Trophoblast cell (in vitro differentiated cells and primary cell): ENCODE data around the gene TPI1.

Source experiments
- DNase-seq, 2 donors: peaks; one replicate each; pipeline ENCODE4 v3.0.0-alpha.2; 2016
- H2AFZ ChIP-seq: 2 replicates; pipeline ENCODE4 v1.6.1; 2013; ENCODE audit warnings: low read length, moderate library complexity, mild to moderate bottlenecking; ENCODE audit not compliant: insufficient read depth, poor library complexity
- H2AK5ac ChIP-seq: 2 replicates; pipeline ENCODE4 v1.6.1; 2013; ENCODE audit warnings: mild to moderate bottlenecking, low read length
- H2BK120ac ChIP-seq: 2 replicates; pipeline ENCODE4 v1.6.1; 2013; ENCODE audit warnings: low read length, mild to moderate bottlenecking, moderate library complexity; ENCODE audit not compliant: insufficient read depth, poor library complexity
- H2BK12ac ChIP-seq: 2 replicates; pipeline ENCODE4 v1.6.1; 2013; ENCODE audit warnings: mild to moderate bottlenecking, low read length, moderate library complexity
- H2BK5ac ChIP-seq: 2 replicates; pipeline ENCODE4 v1.6.1; 2013; ENCODE audit warnings: low read length, low read depth, moderate library complexity, mild to moderate bottlenecking; ENCODE audit not compliant: poor library complexity
- H3K14ac ChIP-seq: 2 replicates; pipeline ENCODE4 v1.6.1; 2013; ENCODE audit warnings: mild to moderate bottlenecking, low read length
- H3K18ac ChIP-seq: 2 replicates; pipeline ENCODE4 v1.6.1; 2013; ENCODE audit warnings: mild to moderate bottlenecking, low read length
- H3K23ac ChIP-seq: 2 replicates; pipeline ENCODE4 v1.6.1; 2013; ENCODE audit warnings: low read length
- H3K27ac ChIP-seq: 2 replicates; pipeline ENCODE4 v1.5.1; 2013; ENCODE audit warnings: low read depth, mild to moderate bottlenecking, inconsistent platforms, low read length, moderate library complexity
- H3K27me3 ChIP-seq: 2 replicates; pipeline ENCODE4 v1.6.1; 2013; ENCODE audit warnings: inconsistent platforms, mild to moderate bottlenecking, low read length, moderate library complexity; ENCODE audit not compliant: insufficient read depth
- H3K36me3 ChIP-seq, 2 experiments: 1 replicate in 1 of 2; 2 replicates in 1 of 2; pipeline ENCODE4 v1.6.1; 2013; ENCODE audit warnings: low read length in 2 of 2, mild to moderate bottlenecking in 2 of 2, moderate library complexity in 1 of 2; ENCODE audit not compliant: insufficient read depth in 2 of 2, control insufficient read depth in 1 of 2
- H3K4ac ChIP-seq: 2 replicates; pipeline ENCODE4 v1.6.1; 2013; ENCODE audit warnings: low read depth, mild to moderate bottlenecking, low read length, moderate library complexity
- H3K4me1 ChIP-seq, 2 experiments: 1 replicate in 1 of 2; 2 replicates in 1 of 2; pipeline ENCODE4 v1.6.1; 2013; ENCODE audit warnings: low read length in 2 of 2, mild to moderate bottlenecking in 2 of 2, moderate library complexity in 1 of 2; ENCODE audit not compliant: insufficient read depth in 2 of 2, control insufficient read depth in 1 of 2
- H3K4me2 ChIP-seq: 2 replicates; pipeline ENCODE4 v1.6.1; 2013; ENCODE audit warnings: inconsistent platforms, mild to moderate bottlenecking, low read length, moderate library complexity
- H3K4me3 ChIP-seq: 2 replicates; pipeline ENCODE4 v1.5.1; 2013; ENCODE audit warnings: mild to moderate bottlenecking, low read depth, low read length, inconsistent platforms
- H3K79me1 ChIP-seq: one replicate; pipeline ENCODE4 v1.6.1; 2013; ENCODE audit warnings: low read length
- H3K79me2 ChIP-seq: 2 replicates; pipeline ENCODE4 v1.6.1; 2013; ENCODE audit warnings: low read length, mild to moderate bottlenecking; ENCODE audit not compliant: control insufficient read depth, insufficient read depth, poor library complexity
- H3K9ac ChIP-seq: 2 replicates; pipeline ENCODE4 v1.6.1; 2013; ENCODE audit warnings: mild to moderate bottlenecking, low read length
- H3K9me3 ChIP-seq: 2 replicates; pipeline ENCODE4 v1.6.1; 2013; ENCODE audit warnings: low read depth, mild to moderate bottlenecking, control low read depth, inconsistent platforms, low read length; ENCODE audit not compliant: insufficient read depth
- H4K12ac ChIP-seq: 2 replicates; pipeline ENCODE4 v1.6.1; 2013; ENCODE audit warnings: low read depth, mild to moderate bottlenecking, low read length, moderate library complexity
- H4K8ac ChIP-seq: 2 replicates; pipeline ENCODE4 v1.6.1; 2013; ENCODE audit warnings: low read depth, mild to moderate bottlenecking, low read length, moderate library complexity
- H4K91ac ChIP-seq: one replicate; pipeline ENCODE4 v1.6.1; 2013; ENCODE audit warnings: low read depth, mild to moderate bottlenecking, low read length, moderate library complexity
- WGBS: extraction: QIAGEN DNeasy Blood & Tissue Kit; methylation state at CpG from one replicate; pipeline ENCODE4 v1.1.7; 2013; ENCODE audit warnings: missing lambda C conversion rate; ENCODE audit not compliant: insufficient read length, insufficient coverage; ENCODE audit errors: extremely low coverage; 5-methylcytosine and 5-hydroxymethylcytosine counted together

TPI1 gene

GRCh38 chr12:6849427-6849826 lies 17.9 kb upstream of the TPI1 start:
- Histone ChIP-seq H4K8ac (no peak overlapping the region), H3K18ac (no peak overlapping the region), H3K9me3 (no peaks in the 10 kb centered on the region), H3K79me2 (peaks cover 4% of the 10 kb centered on the region), H4K91ac (no peak overlapping the region), H3K27me3 (no peaks in the 10 kb centered on the region), H3K79me1 (peaks cover 5% of the 10 kb centered on the region), H2BK12ac (no peak overlapping the region), H3K4me2 (no peak overlapping the region), H3K4ac (no peak overlapping the region), H2AFZ (no peak overlapping the region), H3K4me3 (no peak overlapping the region), H3K27ac (no peak overlapping the region), H2BK120ac (no peak overlapping the region), H4K12ac (no peak overlapping the region), H2AK5ac (no peak overlapping the region), H3K14ac (no peak overlapping the region), H2BK5ac (no peak overlapping the region), H3K9ac (no peak overlapping the region), H3K36me3 (peaks cover 26 to 40% of the 10 kb centered on the region in 2 experiments), H3K4me1 (peaks cover 14 to 15% of the 10 kb centered on the region in 2 experiments), H3K23ac (no peak overlapping the region)
- no CpG with 5 or more reads among the region's 2 CpGs for WGBS
- no peak for DNase-seq

- Histone ChIP-seq H3K18ac (no peak overlapping the region), H3K4ac (peak overlapping the region; percentile 13), H3K14ac (no peak overlapping the region), H3K27me3 (no peaks in the 10 kb centered on the region), H3K4me1 (peaks cover 14 to 15% of the 10 kb centered on the region in 2 experiments), H3K27ac (no peak overlapping the region), H2AK5ac (no peak overlapping the region), H2BK5ac (no peak overlapping the region), H2BK120ac (no peak overlapping the region), H4K8ac (no peak overlapping the region), H4K12ac (no peak overlapping the region), H3K23ac (no peak overlapping the region), H3K4me3 (peak overlapping the region; percentile 75), H2BK12ac (no peak overlapping the region), H3K79me2 (peaks cover 4% of the 10 kb centered on the region), H2AFZ (no peak overlapping the region), H3K79me1 (peaks cover 5% of the 10 kb centered on the region), H3K9ac (peak overlapping the region; percentile 69), H4K91ac (no peak overlapping the region), H3K4me2 (peak overlapping the region; percentile 74), H3K9me3 (no peaks in the 10 kb centered on the region), H3K36me3 (peaks cover 26 to 38% of the 10 kb centered on the region in 2 experiments)
- no peak for DNase-seq
- no CpG with 5 or more reads among the region's 10 CpGs for WGBS
These were observed 17.3 kb upstream of the TPI1 start for GRCh38 chr12:6849976-6850560.

GRCh38 chr12:6850796-6851152 lies 16.6 kb upstream of the TPI1 start:
- Histone ChIP-seq H2BK5ac (no peak overlapping the region), H4K8ac (no peak overlapping the region), H3K23ac (no peak overlapping the region), H3K27ac (no peak overlapping the region), H3K4me1 (peaks cover 14 to 15% of the 10 kb centered on the region in 2 experiments), H3K9me3 (no peaks in the 10 kb centered on the region), H3K4me3 (peak overlapping the region; percentile 75), H3K9ac (peak overlapping the region; percentile 69), H2AFZ (no peak overlapping the region), H3K4ac (peak overlapping the region; percentile 5), H4K91ac (peak overlapping the region; percentile 31), H3K14ac (no peak overlapping the region), H2BK12ac (no peak overlapping the region), H3K18ac (no peak overlapping the region), H3K79me2 (peaks cover 4% of the 10 kb centered on the region), H3K79me1 (peaks cover 5% of the 10 kb centered on the region), H3K27me3 (no peaks in the 10 kb centered on the region), H2AK5ac (no peak overlapping the region), H4K12ac (no peak overlapping the region), H3K36me3 (peaks cover 23 to 38% of the 10 kb centered on the region in 2 experiments), H2BK120ac (no peak overlapping the region), H3K4me2 (peak overlapping the region; percentile 74)
- peak in 1 of 2 donors; percentile 21 for DNase-seq
- WGBS, result no CpG with 5 or more reads among the region's 16 CpGs

GRCh38 chr12:6851153-6851920 lies 16.0 kb upstream of the TPI1 start, which contains the start of gene CDCA3:
TSS of gene CDCA3 (minus strand) at chr12:6851286. CDS start at chr12:6850952, 334 bp downstream.
- Histone ChIP-seq H2BK5ac (peak within 1 kb of the TSS; percentile 27), H3K14ac (peak within 1 kb of the TSS; percentile 55), H4K12ac (no peak within 1 kb of the TSS), H2BK12ac (no peak within 1 kb of the TSS), H2AFZ (peak within 1 kb of the TSS; percentile 20), H3K4ac (peak within 1 kb of the TSS; percentile 13), H3K27me3 (no peaks in the 10 kb centered on the region), H2BK120ac (peak within 1 kb of the TSS; percentile 7), H3K4me2 (peak within 1 kb of the TSS; percentile 74), H3K4me1 (peaks cover 14 to 15% of the 10 kb centered on the region in 2 experiments), H4K91ac (peak within 1 kb of the TSS; percentile 70), H3K23ac (no peak within 1 kb of the TSS), H2AK5ac (no peak within 1 kb of the TSS), H3K79me1 (peaks cover 5% of the 10 kb centered on the region), H3K9me3 (no peaks in the 10 kb centered on the region), H4K8ac (peak within 1 kb of the TSS; percentile 87), H3K18ac (no peak within 1 kb of the TSS), H3K9ac (peak within 1 kb of the TSS; percentile 86), H3K27ac (peak within 1 kb of the TSS; percentile 55), H3K36me3 (peaks cover 25 to 39% of the 10 kb centered on the region in 2 experiments), H3K79me2 (peaks cover 4% of the 10 kb centered on the region), H3K4me3 (peak within 1 kb of the TSS; percentile 94)
- WGBS, result no CpG with 5 or more reads among the region's 37 CpGs
- peak; percentile 99 for DNase-seq
